Activated naive CD8-positive, alpha-beta T cell treated with anti-CD3 and anti-CD28 coated beads for 36 hours (primary cell): Measurements from ENCODE around the gene NAA10. TPM values are rescaled to one million over a fixed set of nuclear protein-coding genes. Genes with fewer than 3 reads are reported as not detected.

Source experiments
- DNase-seq: peaks from one replicate; pipeline ENCODE4 v3.0.0; 2021
- H3K27ac Mint-ChIP-seq: one replicate; pipeline ENCODE4 v1.8.0; 2022; ENCODE audit warnings: mild to moderate bottlenecking, moderate library complexity, mixed read lengths
- H3K27me3 Mint-ChIP-seq: one replicate; pipeline ENCODE4 v1.8.0; 2022; ENCODE audit warnings: mild to moderate bottlenecking, mixed read lengths
- H3K36me3 Mint-ChIP-seq: one replicate; pipeline ENCODE4 v1.8.0; 2021; ENCODE audit warnings: mild to moderate bottlenecking, mixed read lengths
- H3K4me1 Mint-ChIP-seq: one replicate; pipeline ENCODE4 v1.8.0; 2021; ENCODE audit warnings: mixed read lengths
- H3K4me3 Mint-ChIP-seq: one replicate; pipeline ENCODE4 v1.8.0; 2022; ENCODE audit warnings: mild to moderate bottlenecking, moderate library complexity, mixed read lengths
- H3K9me3 Mint-ChIP-seq: one replicate; pipeline ENCODE4 v1.8.0; 2022; ENCODE audit warnings: mixed read lengths
- total RNA-seq, 2 experiments: library from RNA; stranded (reverse); gene quantifications; one replicate each; pipeline ENCODE4 v1.2.3, GENCODE V29; 2021

The NAA10 gene
- total RNA-seq, 2 experiments from 2014 or later: 150 to 153 TPM

GRCh38 chrX:153957224-153957623, 22.4 kb upstream of the NAA10 start:
- DNase-seq: no peak
- H3K27me3 Mint-ChIP-seq: no peaks in the 10 kb centered on the region
- no peak overlapping the region for H3K27ac Mint-ChIP-seq
- H3K4me1 Mint-ChIP-seq: peaks cover 4% of the 10 kb centered on the region
- no peaks in the 10 kb centered on the region for H3K9me3 Mint-ChIP-seq
- peaks cover 7% of the 10 kb centered on the region for H3K36me3 Mint-ChIP-seq
- H3K4me3 Mint-ChIP-seq: no peak overlapping the region

DNA sequence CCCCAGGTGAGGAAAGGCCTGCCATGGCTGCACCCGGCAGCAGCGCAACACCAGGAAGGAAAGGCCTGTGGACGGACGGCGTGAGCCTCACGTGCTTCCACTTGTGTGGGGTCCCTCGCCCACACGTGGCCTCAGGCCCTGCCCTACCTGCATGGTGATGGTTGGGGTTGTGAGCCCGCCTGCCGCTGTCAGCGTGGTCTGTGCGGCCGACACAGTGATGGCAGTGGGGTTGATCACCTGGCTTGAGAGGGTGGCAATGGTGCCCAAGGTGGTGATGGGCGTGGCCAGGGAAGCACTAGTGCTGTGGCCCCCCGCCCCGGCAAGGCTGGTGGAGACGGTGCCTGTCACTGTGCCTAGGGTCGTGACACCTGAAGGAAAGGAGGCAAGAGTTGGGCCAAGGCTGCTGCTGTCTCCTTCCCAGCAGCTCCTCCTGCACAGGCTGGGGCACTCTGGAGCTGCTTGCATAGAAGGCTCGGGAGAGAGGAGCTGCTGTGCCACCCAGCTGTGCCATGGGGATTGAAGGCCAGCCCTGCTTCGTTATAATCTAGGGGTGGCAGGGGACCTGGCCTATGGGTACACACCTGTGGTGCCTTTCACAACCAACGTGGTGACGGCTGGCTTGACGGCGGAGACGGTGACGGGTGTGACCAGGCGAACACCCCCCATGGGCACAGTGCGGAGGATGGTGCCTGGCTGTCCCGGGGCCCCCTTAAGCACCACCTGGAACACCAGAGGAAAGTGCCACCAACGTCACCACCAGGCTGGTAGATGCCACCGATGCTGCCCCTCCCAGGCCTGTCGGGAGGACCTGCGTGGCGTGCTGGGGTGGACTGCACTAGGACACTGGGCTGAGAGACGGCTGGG, 21.4 kb upstream of the NAA10 start:
- H3K27me3 Mint-ChIP-seq: no peaks in the 10 kb centered on the region
- H3K4me1 Mint-ChIP-seq: peaks cover 7% of the 10 kb centered on the region
- H3K27ac Mint-ChIP-seq: peak overlapping the region; percentile 25

DNA sequence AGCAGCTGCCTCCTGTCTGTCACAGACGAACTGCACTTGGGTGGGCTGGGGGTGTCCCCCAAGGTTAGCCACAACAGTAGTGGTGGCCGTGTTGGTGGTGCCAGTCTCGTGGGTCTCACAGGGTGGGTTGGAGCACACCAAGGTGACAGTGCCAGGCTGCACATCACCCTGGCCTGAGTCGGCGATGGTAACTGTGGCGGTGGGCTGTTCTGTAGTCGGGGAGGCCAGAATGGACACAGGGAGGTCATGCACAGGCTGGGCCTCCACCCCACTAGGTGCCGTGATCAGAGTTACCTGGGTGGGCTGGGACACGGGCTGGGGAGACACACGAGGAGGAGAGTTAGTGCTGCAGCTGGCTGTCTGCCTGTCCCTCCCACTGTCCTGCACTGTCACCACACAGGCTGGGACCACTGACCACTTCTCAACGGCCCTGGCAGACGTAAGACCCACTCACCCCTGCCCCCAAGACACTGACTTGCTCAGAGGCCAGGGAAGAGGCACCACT, 20.4 kb upstream of the NAA10 start:
- H3K4me3 Mint-ChIP-seq: no peak overlapping the region
- H3K4me1 Mint-ChIP-seq: peaks cover 13% of the 10 kb centered on the region
- H3K27me3 Mint-ChIP-seq: no peaks in the 10 kb centered on the region
- H3K9me3 Mint-ChIP-seq: no peaks in the 10 kb centered on the region
- H3K27ac Mint-ChIP-seq: no peak overlapping the region
- DNase-seq: no peak
- H3K36me3 Mint-ChIP-seq: peaks cover 12% of the 10 kb centered on the region

More for the DNA sequence above, 21.4 kb upstream of the NAA10 start:
- Mint-ChIP-seq H3K4me3 (no peak overlapping the region), H3K36me3 (peaks cover 10% of the 10 kb centered on the region), H3K9me3 (no peaks in the 10 kb centered on the region)
- no peak for DNase-seq

GRCh38 chrX:153954558-153955227, 19.9 kb upstream of the NAA10 start:
- Mint-ChIP-seq H3K36me3 (peaks cover 14% of the 10 kb centered on the region), H3K4me1 (peaks cover 16% of the 10 kb centered on the region), H3K27ac (peak overlapping the region; percentile 11), H3K4me3 (no peak overlapping the region), H3K27me3 (no peaks in the 10 kb centered on the region), H3K9me3 (no peaks in the 10 kb centered on the region)
- DNase-seq: no peak

GRCh38 chrX:153953892-153954557, 19.2 kb upstream of the NAA10 start:
- DNase-seq: no peak
- Mint-ChIP-seq H3K4me1 (peaks cover 20% of the 10 kb centered on the region), H3K4me3 (no peak overlapping the region), H3K27ac (peak overlapping the region; percentile 11), H3K27me3 (no peaks in the 10 kb centered on the region), H3K36me3 (peaks cover 17% of the 10 kb centered on the region), H3K9me3 (no peaks in the 10 kb centered on the region)

GRCh38 chrX:153953342-153953830, 18.5 kb upstream of the NAA10 start:
- Mint-ChIP-seq H3K4me1 (peaks cover 24% of the 10 kb centered on the region), H3K4me3 (no peak overlapping the region), H3K36me3 (peaks cover 17% of the 10 kb centered on the region), H3K9me3 (no peaks in the 10 kb centered on the region), H3K27ac (no peak overlapping the region), H3K27me3 (no peaks in the 10 kb centered on the region)
- DNase-seq: peak; percentile 78

DNA sequence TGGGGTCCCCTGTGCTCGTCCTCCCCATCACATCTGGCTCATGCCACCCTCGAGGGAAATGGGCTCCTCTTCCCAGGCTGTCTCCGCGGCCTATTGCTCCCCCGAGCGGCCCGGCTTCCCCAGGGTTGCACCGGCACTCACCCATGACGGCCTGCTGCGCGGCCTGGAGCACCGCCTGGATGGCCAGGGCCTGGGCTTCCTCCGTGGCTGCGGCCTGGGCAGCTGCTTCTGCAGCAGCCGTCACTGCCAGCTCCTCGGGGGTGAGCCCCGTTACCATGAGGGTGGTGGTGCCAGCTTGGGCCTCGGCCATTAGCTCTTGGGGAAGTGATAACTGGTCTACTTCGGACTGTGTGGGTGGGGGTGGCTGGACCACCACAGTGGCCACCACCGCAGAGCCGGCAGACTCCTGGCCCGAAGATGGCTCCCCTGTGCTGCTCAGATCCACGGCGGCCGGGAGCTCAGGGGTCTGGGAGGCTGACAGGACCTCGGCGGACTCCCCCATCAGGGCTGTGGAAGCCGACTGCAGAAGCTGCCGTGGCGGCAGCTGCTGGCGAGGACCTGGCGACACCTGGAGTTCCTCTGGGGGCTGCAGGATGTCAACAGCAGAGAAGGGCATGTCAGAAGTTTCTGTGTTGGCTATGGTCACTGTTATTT, 17.7 kb upstream of the NAA10 start:
- Mint-ChIP-seq H3K36me3 (peaks cover 18% of the 10 kb centered on the region), H3K27me3 (no peaks in the 10 kb centered on the region), H3K4me3 (no peak overlapping the region), H3K9me3 (no peaks in the 10 kb centered on the region), H3K4me1 (peaks cover 27% of the 10 kb centered on the region), H3K27ac (no peak overlapping the region)
- no peak for DNase-seq

GRCh38 chrX:153951683-153952372, 17.0 kb upstream of the NAA10 start:
- H3K27ac Mint-ChIP-seq: peak overlapping the region; percentile 56
- no peaks in the 10 kb centered on the region for H3K27me3 Mint-ChIP-seq
- H3K9me3 Mint-ChIP-seq: no peaks in the 10 kb centered on the region
- H3K4me1 Mint-ChIP-seq: peaks cover 30% of the 10 kb centered on the region
- no peak overlapping the region for H3K4me3 Mint-ChIP-seq
- DNase-seq: no peak
- H3K36me3 Mint-ChIP-seq: peaks cover 19% of the 10 kb centered on the region

- no peak overlapping the region for H3K4me3 Mint-ChIP-seq
- no peak for DNase-seq
- peak overlapping the region; percentile 89 for H3K27ac Mint-ChIP-seq
- no peaks in the 10 kb centered on the region for H3K9me3 Mint-ChIP-seq
- H3K27me3 Mint-ChIP-seq: no peaks in the 10 kb centered on the region
- peaks cover 27% of the 10 kb centered on the region for H3K4me1 Mint-ChIP-seq
- H3K36me3 Mint-ChIP-seq: peaks cover 18% of the 10 kb centered on the region
Measured at GRCh38 chrX:153950127-153950526, 15.3 kb upstream of the NAA10 start.

- H3K27ac Mint-ChIP-seq: peak overlapping the region; percentile 89
- no peaks in the 10 kb centered on the region for H3K27me3 Mint-ChIP-seq
- peak overlapping the region; percentile 48 for H3K4me3 Mint-ChIP-seq
- no peaks in the 10 kb centered on the region for H3K9me3 Mint-ChIP-seq
- peaks cover 25% of the 10 kb centered on the region for H3K4me1 Mint-ChIP-seq
- H3K36me3 Mint-ChIP-seq: peaks cover 15% of the 10 kb centered on the region
- DNase-seq: no peak
Measured at GRCh38 chrX:153948847-153949805, 14.3 kb upstream of the NAA10 start.

DNA sequence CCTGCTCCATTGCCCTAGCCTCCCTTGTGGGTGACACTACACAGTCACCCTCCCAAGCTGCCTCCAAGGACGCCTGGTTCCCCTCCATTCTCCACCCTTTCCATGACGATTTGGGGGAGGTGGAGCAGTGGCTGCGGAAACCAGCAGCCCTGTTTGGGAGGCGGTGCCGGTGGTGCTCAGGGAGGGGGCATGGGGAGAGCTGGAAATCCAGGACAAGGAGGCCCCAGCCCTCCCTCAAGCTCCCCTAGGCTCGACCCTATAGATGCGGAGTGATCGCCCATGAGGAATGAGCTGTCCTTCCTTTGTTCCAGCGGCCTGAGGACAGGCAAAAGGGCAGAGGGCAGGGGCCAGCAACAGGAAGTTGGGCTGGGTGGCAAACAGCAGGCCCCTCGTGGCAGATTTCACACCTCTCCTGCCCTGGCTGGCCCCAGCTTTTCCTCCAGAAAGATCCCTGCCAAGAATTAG, 13.2 kb upstream of the NAA10 start:
- H3K27me3 Mint-ChIP-seq: no peaks in the 10 kb centered on the region
- H3K27ac Mint-ChIP-seq: peak overlapping the region; percentile 82
- peaks cover 15% of the 10 kb centered on the region for H3K36me3 Mint-ChIP-seq
- H3K9me3 Mint-ChIP-seq: no peaks in the 10 kb centered on the region
- H3K4me3 Mint-ChIP-seq: no peak overlapping the region
- peaks cover 25% of the 10 kb centered on the region for H3K4me1 Mint-ChIP-seq
- DNase-seq: no peak

GRCh38 chrX:153947009-153947769, 12.4 kb upstream of the NAA10 start:
- Mint-ChIP-seq H3K36me3 (peaks cover 15% of the 10 kb centered on the region), H3K27ac (peak overlapping the region; percentile 81), H3K27me3 (no peaks in the 10 kb centered on the region)

More at GRCh38 chrX:153947009-153947769, 12.4 kb upstream of the NAA10 start:
- peak; percentile 79 for DNase-seq
- Mint-ChIP-seq H3K4me1 (peaks cover 25% of the 10 kb centered on the region), H3K4me3 (peak overlapping the region; percentile 41), H3K9me3 (no peaks in the 10 kb centered on the region)
